Hepatocyte (in vitro differentiated cells): ENCODE results near the gene IL1R2. TPM values are rescaled to one million over a fixed set of nuclear protein-coding genes. Genes with fewer than 3 reads are reported as not detected.

Experiments used
- DNase-seq: peaks from one replicate; pipeline ENCODE4 v3.0.0-alpha.2; 2016; ENCODE audit warnings: low spot score
- H2AFZ ChIP-seq: fragments of 200-600 bp; sonication (generic); 2 replicates; pipeline ENCODE4 v1.6.0; 2016; ENCODE audit warnings: antibody characterized with exemption, mild to moderate bottlenecking
- H3K27ac ChIP-seq: fragments of 200-600 bp; sonication (generic); 2 replicates; pipeline ENCODE4 v1.5.1; 2016; ENCODE audit warnings: mild to moderate bottlenecking
- H3K27me3 ChIP-seq: fragments of 200-600 bp; sonication (generic); 2 replicates; pipeline ENCODE4 v1.6.1; 2016
- H3K36me3 ChIP-seq: fragments of 200-600 bp; sonication (generic); replicated peaks from 2 replicates; pipeline ENCODE4 v1.5.1; 2016; ENCODE audit warnings: low read depth; ENCODE audit not compliant: insufficient read depth
- H3K4me1 ChIP-seq: fragments of 200-600 bp; sonication (generic); 2 replicates; pipeline ENCODE4 v1.5.1; 2016; ENCODE audit warnings: mild to moderate bottlenecking, moderate library complexity; ENCODE audit not compliant: insufficient read depth
- H3K4me2 ChIP-seq: fragments of 200-600 bp; sonication (generic); 2 replicates; pipeline ENCODE4 v1.6.0; 2016
- H3K4me3 ChIP-seq: fragments of 200-600 bp; sonication (generic); 2 replicates; pipeline ENCODE4 v1.5.1; 2016; ENCODE audit warnings: mild to moderate bottlenecking
- H3K79me2 ChIP-seq: fragments of 200-600 bp; sonication (generic); 2 replicates; pipeline ENCODE4 v1.6.0; 2017; ENCODE audit warnings: mild to moderate bottlenecking
- H3K9me2 ChIP-seq: fragments of 200-600 bp; sonication (generic); replicated peaks from 2 replicates; pipeline ENCODE4 v1.6.0; 2017; ENCODE audit warnings: mild to moderate bottlenecking; ENCODE audit not compliant: insufficient read depth
- H3K9me3 ChIP-seq: fragments of 200-600 bp; sonication (generic); 2 replicates; pipeline ENCODE4 v1.5.1; 2016; ENCODE audit warnings: low read depth, mild to moderate bottlenecking
- H4K20me1 ChIP-seq: fragments of 200-600 bp; sonication (generic); 2 replicates; pipeline ENCODE4 v1.6.0; 2016; ENCODE audit warnings: mild to moderate bottlenecking; ENCODE audit not compliant: insufficient read depth, poor library complexity, severe bottlenecking
- EZH2 ChIP-seq: fragments of 200-600 bp; sonication (generic); IDR thresholded peaks from 2 replicates; pipeline ENCODE4 v1.6.1; 2016; ENCODE audit warnings: antibody characterized with exemption, mild to moderate bottlenecking, borderline replicate concordance
- EZH2phosphoT487 ChIP-seq: fragments of 200-600 bp; sonication (generic); IDR thresholded peaks from one replicate; pipeline ENCODE4 v1.6.1; 2018; ENCODE audit warnings: antibody characterized with exemption, mild to moderate bottlenecking, low read depth, moderate library complexity; ENCODE audit not compliant: unreplicated experiment, severe bottlenecking
- WGBS: methylation state at CpG from one replicate; pipeline ENCODE4 v1.1.6; 2016; ENCODE audit warnings: low lambda C conversion rate; ENCODE audit errors: missing lambda C conversion rate; 5-methylcytosine and 5-hydroxymethylcytosine counted together
- polyA plus RNA-seq: library from polyadenylated mRNA; unstranded; fragments of >200 nt; fragmentation: Nextera tagmentation; extraction: Ambion mirVana; gene quantifications from 2 replicates; pipeline ENCODE4 v1.2.1, GENCODE V29; 2016
- total RNA-seq: library from RNA; depleted of rRNA; stranded (reverse); fragments of >200 nt; gene quantifications from 2 replicates; pipeline ENCODE4 v1.2.3, GENCODE V29; 2014
- TF ChIP-seq, protein P1 (sequence below): fragments of 200-600 bp; sonication (generic); IDR thresholded peaks from 2 replicates; pipeline ENCODE4 v1.5.1; 2016; ENCODE audit warnings: antibody characterized with exemption, mild to moderate bottlenecking; ENCODE audit not compliant: poor library complexity

The IL1R2 gene
- total and polyA plus RNA-seq, 2 experiments from 2014 or later: 1.3 to 5.8 TPM

- Histone ChIP-seq H3K4me3 (no peak overlapping the region), H3K4me1 (peaks cover 16% of the 10 kb centered on the region), H3K27ac (peak overlapping the region; percentile 29), H3K4me2 (peak overlapping the region; percentile 23), H3K9me3 (no peaks in the 10 kb centered on the region), H4K20me1 (no peaks in the 10 kb centered on the region), H2AFZ (no peak overlapping the region), H3K9me2 (no peaks in the 10 kb centered on the region), H3K79me2 (no peaks in the 10 kb centered on the region), H3K27me3 (no peaks in the 10 kb centered on the region), H3K36me3 (no peaks in the 10 kb centered on the region)
- TF ChIP-seq EZH2phosphoT487 (no peak), EZH2 (no peak)
- TF ChIP-seq, protein P1, sequence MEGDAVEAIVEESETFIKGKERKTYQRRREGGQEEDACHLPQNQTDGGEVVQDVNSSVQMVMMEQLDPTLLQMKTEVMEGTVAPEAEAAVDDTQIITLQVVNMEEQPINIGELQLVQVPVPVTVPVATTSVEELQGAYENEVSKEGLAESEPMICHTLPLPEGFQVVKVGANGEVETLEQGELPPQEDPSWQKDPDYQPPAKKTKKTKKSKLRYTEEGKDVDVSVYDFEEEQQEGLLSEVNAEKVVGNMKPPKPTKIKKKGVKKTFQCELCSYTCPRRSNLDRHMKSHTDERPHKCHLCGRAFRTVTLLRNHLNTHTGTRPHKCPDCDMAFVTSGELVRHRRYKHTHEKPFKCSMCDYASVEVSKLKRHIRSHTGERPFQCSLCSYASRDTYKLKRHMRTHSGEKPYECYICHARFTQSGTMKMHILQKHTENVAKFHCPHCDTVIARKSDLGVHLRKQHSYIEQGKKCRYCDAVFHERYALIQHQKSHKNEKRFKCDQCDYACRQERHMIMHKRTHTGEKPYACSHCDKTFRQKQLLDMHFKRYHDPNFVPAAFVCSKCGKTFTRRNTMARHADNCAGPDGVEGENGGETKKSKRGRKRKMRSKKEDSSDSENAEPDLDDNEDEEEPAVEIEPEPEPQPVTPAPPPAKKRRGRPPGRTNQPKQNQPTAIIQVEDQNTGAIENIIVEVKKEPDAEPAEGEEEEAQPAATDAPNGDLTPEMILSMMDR: no peak
- WGBS: 67% methylated on average over 9 of the region's 9 CpGs
- DNase-seq: no peak
Measured at GRCh38 chr2:101986804-101987740, 4.7 kb upstream of the IL1R2 start.

DNA sequence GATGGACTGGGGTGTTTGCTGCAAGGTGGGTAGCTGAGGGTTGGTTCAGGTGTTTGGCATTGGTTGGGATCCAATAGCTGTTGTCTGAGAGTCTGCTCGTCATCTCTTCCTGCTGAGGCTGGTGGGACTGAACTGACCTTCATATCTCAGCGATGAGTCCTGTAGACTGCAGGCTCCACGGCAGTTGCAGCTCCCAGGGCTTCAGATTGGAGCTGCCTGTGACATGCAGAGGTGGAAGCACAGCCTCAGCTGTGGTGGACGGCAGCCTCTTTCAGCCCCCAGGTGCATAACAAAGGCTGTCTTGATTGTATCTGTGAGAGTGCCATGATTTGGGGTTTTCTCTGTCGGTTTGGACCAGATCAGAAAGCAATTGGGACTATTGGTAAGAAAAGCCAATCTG lies 3.9 kb upstream of the IL1R2 start:
- Histone ChIP-seq H4K20me1 (no peaks in the 10 kb centered on the region), H3K4me1 (peaks cover 16% of the 10 kb centered on the region), H3K27me3 (no peaks in the 10 kb centered on the region), H3K9me3 (no peaks in the 10 kb centered on the region), H3K9me2 (no peaks in the 10 kb centered on the region), H3K79me2 (no peaks in the 10 kb centered on the region), H3K4me2 (no peak overlapping the region), H3K36me3 (no peaks in the 10 kb centered on the region), H3K27ac (peak overlapping the region; percentile 65), H2AFZ (no peak overlapping the region), H3K4me3 (no peak overlapping the region)
- 77% methylated on average over 5 of the region's 5 CpGs for WGBS
- TF ChIP-seq EZH2phosphoT487: no peak
- DNase-seq: no peak

- no peak for DNase-seq
- Histone ChIP-seq H3K4me2 (no peak overlapping the region), H3K27ac (peak overlapping the region; percentile 65), H3K27me3 (no peaks in the 10 kb centered on the region), H3K36me3 (no peaks in the 10 kb centered on the region), H3K4me3 (no peak overlapping the region), H3K4me1 (peaks cover 16% of the 10 kb centered on the region), H3K9me2 (no peaks in the 10 kb centered on the region), H2AFZ (no peak overlapping the region), H4K20me1 (no peaks in the 10 kb centered on the region), H3K79me2 (no peaks in the 10 kb centered on the region), H3K9me3 (no peaks in the 10 kb centered on the region)
- TF ChIP-seq EZH2phosphoT487: no peak
- TF ChIP-seq EZH2: no peak
- TF ChIP-seq, protein P1: no peak
- 84% methylated on average over 7 of the region's 7 CpGs for WGBS
Measured at GRCh38 chr2:101988541-101988940, 3.2 kb upstream of the IL1R2 start.

GRCh38 chr2:101989740-101990460 lies 1.9 kb upstream of the IL1R2 start:
- peak overlapping the region; percentile 83 for H3K27ac ChIP-seq
- 84% methylated on average over 8 of the region's 8 CpGs for WGBS
- peaks cover 16% of the 10 kb centered on the region for H3K4me1 ChIP-seq
- H3K9me3 ChIP-seq: no peaks in the 10 kb centered on the region
- no peaks in the 10 kb centered on the region for H3K79me2 ChIP-seq
- peak; percentile 45 for DNase-seq
- H3K27me3 ChIP-seq: no peaks in the 10 kb centered on the region
- no peak overlapping the region for H3K4me2 ChIP-seq
- TF ChIP-seq EZH2phosphoT487: no peak
- TF ChIP-seq, protein P1: no peak
- TF ChIP-seq EZH2: no peak
- no peaks in the 10 kb centered on the region for H4K20me1 ChIP-seq
- H3K9me2 ChIP-seq: no peaks in the 10 kb centered on the region
- H3K36me3 ChIP-seq: no peaks in the 10 kb centered on the region
- no peak overlapping the region for H2AFZ ChIP-seq
- no peak overlapping the region for H3K4me3 ChIP-seq
